Neural progenitor cell (in vitro differentiated cells): Measurements from ENCODE around the gene PRDM16. TPM values are rescaled to one million over a fixed set of nuclear protein-coding genes. Genes with fewer than 3 reads are reported as not detected.

Source experiments
- DNase-seq: peaks from one replicate; pipeline ENCODE4 v3.0.0-alpha.2; 2016; ENCODE audit warnings: low spot score
- H2AFZ ChIP-seq: fragments of 200-600 bp; sonication (generic); replicated peaks from 2 replicates; pipeline ENCODE4 v1.6.1; 2016; ENCODE audit warnings: antibody characterized with exemption
- H3F3A ChIP-seq: fragments of 200-600 bp; sonication (generic); 2 replicates; pipeline ENCODE4 v1.6.1; 2016; ENCODE audit warnings: antibody characterized with exemption, low read depth
- H3K27ac ChIP-seq: fragments of 200-600 bp; sonication (generic); 2 replicates; pipeline ENCODE4 v1.5.1; 2016; ENCODE audit warnings: mild to moderate bottlenecking
- H3K27me3 ChIP-seq: fragments of 200-600 bp; sonication (generic); 2 replicates; pipeline ENCODE4 v1.6.1; 2016; ENCODE audit warnings: mild to moderate bottlenecking, moderate library complexity
- H3K36me3 ChIP-seq: fragments of 200-600 bp; sonication (generic); 2 replicates; pipeline ENCODE4 v1.5.1; 2016
- H3K4me1 ChIP-seq: fragments of 200-600 bp; sonication (generic); 2 replicates; pipeline ENCODE4 v1.6.1; 2016; ENCODE audit warnings: mixed run types
- H3K4me2 ChIP-seq: fragments of 200-600 bp; sonication (generic); 2 replicates; pipeline ENCODE4 v1.6.1; 2016
- H3K4me3 ChIP-seq: fragments of 200-600 bp; sonication (generic); 2 replicates; pipeline ENCODE4 v1.5.1; 2016
- H3K79me2 ChIP-seq: fragments of 200-600 bp; sonication (generic); 2 replicates; pipeline ENCODE4 v1.6.1; 2016; ENCODE audit warnings: low read depth
- H3K9ac ChIP-seq: fragments of 200-600 bp; sonication (generic); 2 replicates; pipeline ENCODE4 v1.6.1; 2016
- H3K9me3 ChIP-seq: fragments of 200-600 bp; sonication (generic); 2 replicates; pipeline ENCODE4 v1.5.1; 2016; ENCODE audit warnings: low read depth
- H4K20me1 ChIP-seq: fragments of 200-600 bp; sonication (generic); 2 replicates; pipeline ENCODE4 v1.6.1; 2016; ENCODE audit warnings: low read depth
- H3K27ac Mint-ChIP-seq: 3 replicates; pipeline ENCODE4 v1.8.0; 2021; ENCODE audit warnings: mixed read lengths
- H3K27me3 Mint-ChIP-seq: 2 replicates; pipeline ENCODE4 v1.8.0; 2022; ENCODE audit warnings: low read depth, mild to moderate bottlenecking, inconsistent platforms, moderate library complexity, mixed read lengths; ENCODE audit not compliant: insufficient read depth
- H3K36me3 Mint-ChIP-seq: 3 replicates; pipeline ENCODE4 v1.8.0; 2021; ENCODE audit warnings: mixed read lengths
- H3K4me1 Mint-ChIP-seq: 3 replicates; pipeline ENCODE4 v1.8.0; 2021; ENCODE audit warnings: mixed read lengths
- H3K4me3 Mint-ChIP-seq: 3 replicates; pipeline ENCODE4 v1.8.0; 2021; ENCODE audit warnings: mild to moderate bottlenecking, moderate library complexity, mixed read lengths
- H3K9me3 Mint-ChIP-seq: 3 replicates; pipeline ENCODE4 v1.8.0; 2020; ENCODE audit warnings: mixed read lengths
- EZH2 ChIP-seq: fragments of 200-600 bp; sonication (generic); IDR thresholded peaks from 2 replicates; pipeline ENCODE4 v1.6.1; 2017; ENCODE audit warnings: antibody characterized with exemption, mild to moderate bottlenecking, moderate library complexity
- EZH2phosphoT487 ChIP-seq: fragments of 200-600 bp; sonication (generic); IDR thresholded peaks from 2 replicates; pipeline ENCODE4 v1.6.1; 2017; ENCODE audit warnings: antibody characterized with exemption
- total RNA-seq: library from RNA; depleted of rRNA; stranded (reverse); fragments of >200 nt; gene quantifications from 2 replicates; pipeline ENCODE4 v1.2.3, GENCODE V29; 2015; ENCODE audit warnings: low replicate concordance
- TF ChIP-seq, protein P1 (sequence below): fragments of 200-600 bp; sonication (generic); IDR thresholded peaks from 2 replicates; pipeline ENCODE4 v1.5.1; 2017; ENCODE audit warnings: antibody characterized with exemption, mild to moderate bottlenecking

PRDM16 gene
- total RNA-seq, 1 donor from 2014 or later = 1.9 TPM

DNA sequence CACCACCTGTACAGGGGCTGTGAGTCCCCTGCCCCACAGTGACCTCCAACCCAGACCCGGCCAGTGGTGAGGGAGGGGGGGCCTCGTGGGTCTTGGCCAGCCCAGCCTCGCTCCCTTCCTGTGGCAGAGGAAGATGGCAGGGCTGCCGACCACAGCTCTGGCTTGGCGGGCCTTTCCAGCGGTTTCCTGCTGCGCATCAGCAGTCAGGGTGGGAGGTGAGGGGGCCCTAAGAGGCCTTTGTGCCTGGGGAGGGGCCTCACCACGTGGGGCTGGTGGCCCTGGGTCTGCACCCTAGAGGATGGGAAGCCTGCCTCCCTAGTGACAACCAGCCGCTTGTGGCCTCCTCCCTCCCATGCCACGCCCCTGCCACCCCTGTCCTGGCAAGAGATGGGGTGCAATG is 312.9 kb downstream of the PRDM16 start:
- Mint-ChIP-seq H3K9me3 (no peaks in the 10 kb centered on the region), H3K4me1 (peaks cover 14% of the 10 kb centered on the region), H3K27me3 (peaks cover 2% of the 10 kb centered on the region), H3K4me3 (no peak overlapping the region), H3K27ac (no peak overlapping the region), H3K36me3 (no peaks in the 10 kb centered on the region)
- Histone ChIP-seq H3K4me3 (no peak overlapping the region), H3K9me3 (no peaks in the 10 kb centered on the region), H3K4me2 (no peak overlapping the region), H3K4me1 (no peaks in the 10 kb centered on the region), H2AFZ (no peak overlapping the region), H3K36me3 (no peaks in the 10 kb centered on the region), H3F3A (no peaks in the 10 kb centered on the region), H3K9ac (no peak overlapping the region), H3K27ac (no peak overlapping the region), H3K79me2 (no peaks in the 10 kb centered on the region), H4K20me1 (no peaks in the 10 kb centered on the region), H3K27me3 (no peaks in the 10 kb centered on the region)
- no peak for DNase-seq
- TF ChIP-seq EZH2phosphoT487 = no peak
- no peak for TF ChIP-seq EZH2

DNA sequence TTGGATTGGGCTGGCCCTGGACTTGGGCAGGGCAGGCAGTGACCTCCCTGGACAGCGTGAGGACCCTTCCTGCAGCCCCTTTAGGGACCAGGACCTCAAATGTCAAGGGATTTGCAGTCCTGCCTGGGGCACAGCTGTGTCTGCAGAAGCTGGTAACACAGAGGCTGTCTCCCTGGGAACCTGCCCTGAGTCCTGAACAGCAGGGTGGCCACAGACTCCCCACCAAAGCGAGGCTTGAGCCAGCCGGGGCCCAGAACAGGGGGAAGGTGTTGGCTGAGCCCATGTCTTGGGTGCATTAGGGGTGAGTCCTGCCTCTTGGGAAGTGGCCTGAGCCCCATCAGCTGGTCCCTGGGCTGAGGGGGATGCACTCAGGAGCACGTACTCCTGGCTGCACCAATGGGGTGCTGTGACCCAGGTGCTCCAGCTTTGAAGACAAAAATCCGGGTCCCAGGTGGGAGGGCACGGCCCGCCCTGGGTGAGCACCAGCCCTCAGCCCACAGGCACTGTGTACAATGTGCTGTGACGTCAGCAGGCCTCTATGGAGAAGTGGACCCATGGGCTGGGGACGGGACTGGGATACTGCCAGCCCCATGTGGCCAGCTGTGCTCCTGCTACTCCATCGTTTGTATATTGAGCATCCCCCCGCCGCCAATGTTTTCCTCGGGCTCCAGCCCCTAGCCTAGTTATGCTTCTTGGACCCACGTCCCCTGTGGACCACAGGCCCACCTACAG is 313.5 kb downstream of the PRDM16 start:
- no peak for DNase-seq
- TF ChIP-seq EZH2 (no peak), EZH2phosphoT487 (no peak)
- TF ChIP-seq, protein P1, sequence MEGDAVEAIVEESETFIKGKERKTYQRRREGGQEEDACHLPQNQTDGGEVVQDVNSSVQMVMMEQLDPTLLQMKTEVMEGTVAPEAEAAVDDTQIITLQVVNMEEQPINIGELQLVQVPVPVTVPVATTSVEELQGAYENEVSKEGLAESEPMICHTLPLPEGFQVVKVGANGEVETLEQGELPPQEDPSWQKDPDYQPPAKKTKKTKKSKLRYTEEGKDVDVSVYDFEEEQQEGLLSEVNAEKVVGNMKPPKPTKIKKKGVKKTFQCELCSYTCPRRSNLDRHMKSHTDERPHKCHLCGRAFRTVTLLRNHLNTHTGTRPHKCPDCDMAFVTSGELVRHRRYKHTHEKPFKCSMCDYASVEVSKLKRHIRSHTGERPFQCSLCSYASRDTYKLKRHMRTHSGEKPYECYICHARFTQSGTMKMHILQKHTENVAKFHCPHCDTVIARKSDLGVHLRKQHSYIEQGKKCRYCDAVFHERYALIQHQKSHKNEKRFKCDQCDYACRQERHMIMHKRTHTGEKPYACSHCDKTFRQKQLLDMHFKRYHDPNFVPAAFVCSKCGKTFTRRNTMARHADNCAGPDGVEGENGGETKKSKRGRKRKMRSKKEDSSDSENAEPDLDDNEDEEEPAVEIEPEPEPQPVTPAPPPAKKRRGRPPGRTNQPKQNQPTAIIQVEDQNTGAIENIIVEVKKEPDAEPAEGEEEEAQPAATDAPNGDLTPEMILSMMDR = no peak
- no peaks in the 10 kb centered on the region for H3K79me2 ChIP-seq
- no peaks in the 10 kb centered on the region for H3F3A ChIP-seq
- H2AFZ ChIP-seq = no peak overlapping the region
- Mint-ChIP-seq H3K4me1 (peaks cover 14% of the 10 kb centered on the region), H3K4me3 (no peak overlapping the region), H3K9me3 (no peaks in the 10 kb centered on the region), H3K36me3 (no peaks in the 10 kb centered on the region), H3K27me3 (peaks cover 4% of the 10 kb centered on the region), H3K27ac (peak overlapping the region; percentile 25)
- H3K9me3 ChIP-seq = no peaks in the 10 kb centered on the region
- H3K4me1 ChIP-seq = no peaks in the 10 kb centered on the region
- H3K27me3 ChIP-seq = peaks cover 2% of the 10 kb centered on the region
- H3K4me2 ChIP-seq = no peak overlapping the region
- no peak overlapping the region for H3K27ac ChIP-seq
- no peaks in the 10 kb centered on the region for H4K20me1 ChIP-seq
- no peak overlapping the region for H3K4me3 ChIP-seq
- H3K9ac ChIP-seq = no peak overlapping the region
- H3K36me3 ChIP-seq = no peaks in the 10 kb centered on the region

DNA sequence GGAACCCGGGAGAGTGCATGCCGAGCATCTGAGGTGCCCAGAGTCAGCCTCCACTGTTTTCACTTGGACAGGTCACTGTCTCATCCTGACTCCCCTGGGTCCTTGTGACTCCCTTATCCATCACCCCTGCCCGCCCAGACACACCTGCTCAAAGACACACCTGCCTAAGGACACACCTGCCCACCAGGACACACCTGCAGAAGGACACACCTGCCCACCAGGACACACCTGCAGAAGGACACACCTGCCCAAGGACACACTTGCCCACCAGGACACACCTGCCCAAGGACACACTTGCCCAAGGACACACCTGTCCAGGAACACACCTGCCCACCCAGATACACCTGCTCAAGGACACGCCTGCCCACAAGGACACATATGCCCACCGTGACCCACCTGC is 314.7 kb downstream of the PRDM16 start:
- Histone ChIP-seq H3K27ac (no peak overlapping the region), H3K9me3 (no peaks in the 10 kb centered on the region), H3K4me3 (no peak overlapping the region), H4K20me1 (no peaks in the 10 kb centered on the region), H3K27me3 (peaks cover 11% of the 10 kb centered on the region), H3K4me1 (no peaks in the 10 kb centered on the region), H3K4me2 (no peak overlapping the region), H3F3A (no peaks in the 10 kb centered on the region), H3K9ac (no peak overlapping the region), H2AFZ (no peak overlapping the region), H3K36me3 (no peaks in the 10 kb centered on the region), H3K79me2 (no peaks in the 10 kb centered on the region)
- H3K36me3 Mint-ChIP-seq = no peaks in the 10 kb centered on the region
- no peak overlapping the region for H3K4me3 Mint-ChIP-seq
- TF ChIP-seq, protein P1 = no peak
- no peak for TF ChIP-seq EZH2phosphoT487
- no peak for TF ChIP-seq EZH2
- peaks cover 16% of the 10 kb centered on the region for H3K4me1 Mint-ChIP-seq
- H3K27ac Mint-ChIP-seq = no peak overlapping the region
- H3K27me3 Mint-ChIP-seq = peaks cover 8% of the 10 kb centered on the region
- H3K9me3 Mint-ChIP-seq = no peaks in the 10 kb centered on the region
- DNase-seq = no peak

DNA sequence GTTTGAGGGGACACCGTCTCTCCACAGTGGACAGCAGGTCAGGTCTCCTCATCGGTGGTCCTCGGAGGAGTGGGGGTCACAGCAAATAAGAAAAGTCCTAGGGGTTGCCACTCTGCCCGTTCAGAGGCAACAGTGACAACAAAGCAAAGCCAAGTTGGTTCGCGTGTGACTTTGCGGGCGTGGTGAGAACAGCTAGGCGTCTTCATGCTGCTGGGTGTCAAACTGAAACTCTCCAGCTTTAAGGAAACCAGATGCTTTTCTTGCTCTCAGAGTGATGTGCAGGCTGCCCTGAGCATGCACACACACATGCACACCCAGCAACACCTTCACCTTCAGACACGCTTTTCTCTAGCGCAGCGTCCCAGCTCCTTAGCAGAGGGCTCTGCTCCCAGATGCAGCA is 315.4 kb downstream of the PRDM16 start:
- H3K27me3 ChIP-seq = peaks cover 11% of the 10 kb centered on the region
- no peak overlapping the region for H3K9ac ChIP-seq
- no peak overlapping the region for H2AFZ ChIP-seq
- peaks cover 16% of the 10 kb centered on the region for H3K4me1 Mint-ChIP-seq
- no peak overlapping the region for H3K27ac Mint-ChIP-seq
- no peaks in the 10 kb centered on the region for H3K79me2 ChIP-seq
- no peak overlapping the region for H3K4me2 ChIP-seq
- H3K4me3 Mint-ChIP-seq = no peak overlapping the region
- no peaks in the 10 kb centered on the region for H3K36me3 Mint-ChIP-seq
- no peaks in the 10 kb centered on the region for H3K9me3 ChIP-seq
- no peaks in the 10 kb centered on the region for H3K9me3 Mint-ChIP-seq
- H3K4me3 ChIP-seq = no peak overlapping the region
- no peak overlapping the region for H3K27ac ChIP-seq
- no peaks in the 10 kb centered on the region for H3K4me1 ChIP-seq
- no peaks in the 10 kb centered on the region for H3K36me3 ChIP-seq
- no peak for TF ChIP-seq EZH2phosphoT487
- TF ChIP-seq EZH2 = no peak
- TF ChIP-seq, protein P1 = no peak
- peaks cover 8% of the 10 kb centered on the region for H3K27me3 Mint-ChIP-seq
- DNase-seq = no peak
- no peaks in the 10 kb centered on the region for H4K20me1 ChIP-seq
- no peaks in the 10 kb centered on the region for H3F3A ChIP-seq
